DND-41 (cell line): ENCODE data around the gene ZNF207.

ENCODE experiments used
- CTCF ChIP-seq: IDR thresholded peaks from 2 replicates; pipeline ENCODE4 v1.5.1; 2012; ENCODE audit warnings: borderline replicate concordance, low read length, moderate library complexity, mild to moderate bottlenecking; ENCODE audit not compliant: poor library complexity, severe bottlenecking; ENCODE audit errors: extremely low read depth
- EZH2 ChIP-seq: IDR thresholded peaks from 3 replicates; pipeline ENCODE4 v1.6.1; 2012; ENCODE audit warnings: borderline replicate concordance, low read depth, mild to moderate bottlenecking, moderate library complexity, low read length, inconsistent platforms; ENCODE audit not compliant: severe bottlenecking

- TF ChIP-seq CTCF = no peak
- TF ChIP-seq EZH2 = no peak
Observed at GRCh38 chr17:32335046-32335445, 14.9 kb upstream of the ZNF207 start.
